Esophagus (tissue), 2 donors: ENCODE measurements around the gene CERK. TPM values are rescaled to one million over a fixed set of nuclear protein-coding genes. Genes with fewer than 3 reads are reported as not detected.
A peak's percentile ranks its signal among the peaks of the same experiment; 100 is the strongest.
"Not testable (repeated sequence)": the region's sequence is repeated elsewhere in the genome, so short reads cannot be mapped to it uniquely, and the experiment has no call there.

Experiments used
- H3K27ac ChIP-seq, 2 donors: one replicate each; pipeline ENCODE4 v1.5.1; 2013; ENCODE audit warnings: low read depth in 2 of 2, mild to moderate bottlenecking in 2 of 2, inconsistent platforms in 1 of 2, low read length in 1 of 2, moderate library complexity in 1 of 2
- H3K27me3 ChIP-seq, 2 donors: one replicate each; pipeline ENCODE4 v1.6.1; 2013; ENCODE audit warnings: low read length in 2 of 2, control low read depth in 1 of 2, mild to moderate bottlenecking in 1 of 2; ENCODE audit not compliant: insufficient read depth in 2 of 2, control insufficient read depth in 1 of 2
- H3K36me3 ChIP-seq, 2 donors: one replicate each; pipeline ENCODE4 v1.6.1; 2013; ENCODE audit warnings: low read length in 1 of 2; ENCODE audit not compliant: control insufficient read depth in 2 of 2, insufficient read depth in 2 of 2
- H3K4me1 ChIP-seq, 2 donors: one replicate each; pipeline ENCODE4 v1.6.1; 2013; ENCODE audit warnings: low read length in 1 of 2; ENCODE audit not compliant: control insufficient read depth in 2 of 2, insufficient read depth in 2 of 2
- H3K4me3 ChIP-seq, 2 donors: one replicate each; pipeline ENCODE4 v1.5.1; 2013; ENCODE audit warnings: low read length in 2 of 2, mild to moderate bottlenecking in 2 of 2, low read depth in 1 of 2, moderate library complexity in 1 of 2
- H3K9me3 ChIP-seq, 2 donors: one replicate each; pipeline ENCODE4 v1.6.1; 2013; ENCODE audit warnings: mild to moderate bottlenecking in 2 of 2, low read depth in 1 of 2, low read length in 1 of 2, moderate library complexity in 1 of 2; ENCODE audit not compliant: control insufficient read depth in 2 of 2, insufficient read depth in 1 of 2
- WGBS, 2 donors: extraction: QIAGEN DNeasy Blood & Tissue Kit; methylation state at CpG; one replicate each; pipeline ENCODE4 v1.1.7; 2013; 5-methylcytosine and 5-hydroxymethylcytosine counted together
- polyA plus RNA-seq, 2 donors: library from polyadenylated mRNA; stranded (reverse); fragments of 200-250 nt; gene quantifications; one replicate each; pipeline ENCODE4 v1.2.3, GENCODE V29; 2013
- donor health status: healthy with polysubstance abuse.
- donor health status: Bipolar disorder and iron deficiency.

The CERK gene
- 10 to 100 TPM in 1 of 2 donors, 1 to 10 TPM in 1; 8.7 to 13.4 TPM for polyA plus RNA-seq

GRCh38 chr22:46737976-46738646 is at the start of gene CERK:
TSS of gene CERK (minus strand) at chr22:46738252. CDS start at chr22:46738148, 104 bp downstream.
- Histone ChIP-seq H3K9me3 (no peaks in the 10 kb centered on the region), H3K27me3 (no peaks in the 10 kb centered on the region), H3K4me1 (peaks cover 7 to 34% of the 10 kb centered on the region in 2 donors), H3K36me3 (no peaks in the 10 kb centered on the region), H3K4me3 (peak within 1 kb of the TSS; percentile 59 to 91), H3K27ac (peak within 1 kb of the TSS; percentile 89 to 90)
- WGBS, 2 donors: 1% methylated on average over 39 to 99 of the region's 99 CpGs

- 87 to 95% methylated on average over 3 of the region's 3 CpGs for WGBS, 2 donors
- no peak overlapping the region for H3K4me3 ChIP-seq
- peaks cover 0 to 3% of the 10 kb centered on the region in 2 donors for H3K9me3 ChIP-seq
- no peak overlapping the region for H3K27ac ChIP-seq
- H3K36me3 ChIP-seq: no peaks in the 10 kb centered on the region
- H3K4me1 ChIP-seq: peaks cover 0 to 3% of the 10 kb centered on the region in 2 donors
- no peaks in the 10 kb centered on the region for H3K27me3 ChIP-seq
Observed at GRCh38 chr22:46783721-46784120, 45.7 kb upstream of the CERK start.

- WGBS, 2 donors: 92 to 96% methylated on average over 10 of the region's 10 CpGs
- H3K36me3 ChIP-seq, H3K27ac ChIP-seq, H3K4me3 ChIP-seq, H3K4me1 ChIP-seq, H3K9me3 ChIP-seq, H3K27me3 ChIP-seq: not testable (repeated sequence)
Observed at GRCh38 chr22:46782200-46782599, 44.1 kb upstream of the CERK start.

- no peaks in the 10 kb centered on the region for H3K36me3 ChIP-seq
- peaks cover 0 to 3% of the 10 kb centered on the region in 2 donors for H3K9me3 ChIP-seq
- H3K27me3 ChIP-seq: no peaks in the 10 kb centered on the region
- H3K4me3 ChIP-seq: no peak overlapping the region
- H3K27ac ChIP-seq: no peak overlapping the region
- 94 to 95% methylated on average over 9 of the region's 9 CpGs for WGBS, 2 donors
- H3K4me1 ChIP-seq: peaks cover 3 to 14% of the 10 kb centered on the region in 2 donors
Observed at GRCh38 chr22:46781291-46781690, 43.2 kb upstream of the CERK start.

GRCh38 chr22:46780453-46780852 is 42.4 kb upstream of the CERK start:
- WGBS, 2 donors: 74 to 79% methylated on average over 9 of the region's 9 CpGs

GRCh38 chr22:46779651-46780050 is 41.6 kb upstream of the CERK start:
- H3K4me3 ChIP-seq: no peak overlapping the region
- H3K27me3 ChIP-seq: no peaks in the 10 kb centered on the region
- 91% methylated on average over 9 of the region's 9 CpGs for WGBS, 2 donors
- H3K4me1 ChIP-seq: peaks cover 9 to 24% of the 10 kb centered on the region in 2 donors
- no peaks in the 10 kb centered on the region for H3K36me3 ChIP-seq
- H3K27ac ChIP-seq: no peak overlapping the region
- no peaks in the 10 kb centered on the region for H3K9me3 ChIP-seq

More at GRCh38 chr22:46780453-46780852, 42.4 kb upstream of the CERK start:
- H3K27ac ChIP-seq: no peak overlapping the region
- no peaks in the 10 kb centered on the region for H3K9me3 ChIP-seq
- no peaks in the 10 kb centered on the region for H3K36me3 ChIP-seq
- H3K4me1 ChIP-seq: peaks cover 8 to 21% of the 10 kb centered on the region in 2 donors
- H3K27me3 ChIP-seq: no peaks in the 10 kb centered on the region
- H3K4me3 ChIP-seq: no peak overlapping the region

- H3K36me3 ChIP-seq: no peaks in the 10 kb centered on the region
- H3K27me3 ChIP-seq: no peaks in the 10 kb centered on the region
- 96 to 97% methylated on average over 4 of the region's 4 CpGs for WGBS, 2 donors
- H3K4me1 ChIP-seq: peaks cover 11 to 29% of the 10 kb centered on the region in 2 donors
- no peaks in the 10 kb centered on the region for H3K9me3 ChIP-seq
- H3K27ac ChIP-seq: no peak overlapping the region
- H3K4me3 ChIP-seq: no peak overlapping the region
Observed at GRCh38 chr22:46779023-46779422, 41.0 kb upstream of the CERK start.

GRCh38 chr22:46777609-46777970 is 39.5 kb upstream of the CERK start:
- H3K4me1 ChIP-seq: peaks cover 9 to 36% of the 10 kb centered on the region in 2 donors
- no peak overlapping the region for H3K4me3 ChIP-seq
- 64 to 65% methylated on average over 11 of the region's 11 CpGs for WGBS, 2 donors
- H3K9me3 ChIP-seq: no peaks in the 10 kb centered on the region
- H3K27ac ChIP-seq: no peak overlapping the region
- H3K27me3 ChIP-seq: no peaks in the 10 kb centered on the region
- H3K36me3 ChIP-seq: no peaks in the 10 kb centered on the region

- H3K27me3 ChIP-seq: no peaks in the 10 kb centered on the region
- H3K36me3 ChIP-seq: no peaks in the 10 kb centered on the region
- no peak overlapping the region for H3K27ac ChIP-seq
- no peak overlapping the region for H3K4me3 ChIP-seq
- peaks cover 9 to 36% of the 10 kb centered on the region in 2 donors for H3K4me1 ChIP-seq
- WGBS, 2 donors: 56 to 68% methylated on average over 18 of the region's 18 CpGs
- H3K9me3 ChIP-seq: no peaks in the 10 kb centered on the region
Observed at GRCh38 chr22:46776876-46777608, 39.0 kb upstream of the CERK start.
